Spleen (tissue), 11 donors: ENCODE results near the gene HBG1. TPM values are rescaled to one million over a fixed set of nuclear protein-coding genes. Genes with fewer than 3 reads are reported as not detected.

Experiments used
- DNase-seq: peaks from one replicate; pipeline ENCODE4 v3.0.0-alpha.2; 2020
- H3K27ac ChIP-seq, 8 donors: fragments of 200-600 bp; sonication (generic) in 7 of 8; 1 replicate in 4 of 8; 2 replicates in 4 of 8; pipeline versions ENCODE4 v1.5.0 to v1.8.0; 2016 to 2021; ENCODE audit warnings: inconsistent platforms in 4 of 8, mild to moderate bottlenecking in 4 of 8, moderate library complexity in 1 of 8
- H3K27me3 ChIP-seq, 7 donors: fragments of 200-600 bp; sonication (generic) in 6 of 7; replicated peaks in 1 of 7; 1 replicate in 4 of 7; 2 replicates in 3 of 7; pipeline versions ENCODE4 v1.5.0 to v1.8.0; 2016 to 2021; ENCODE audit warnings: inconsistent platforms in 3 of 7, mild to moderate bottlenecking in 1 of 7
- H3K36me3 ChIP-seq, 6 donors: fragments of 200-600 bp; sonication (generic) in 5 of 6; 1 replicate in 4 of 6; 2 replicates in 2 of 6; pipeline versions ENCODE4 v1.5.0 to v1.8.0; 2016 to 2021; ENCODE audit warnings: inconsistent platforms in 2 of 6
- H3K4me1 ChIP-seq, 6 donors: fragments of 200-600 bp; sonication (generic) in 5 of 6; 1 replicate in 3 of 6; 2 replicates in 3 of 6; pipeline versions ENCODE4 v1.5.0 to v1.8.0; 2016 to 2021; ENCODE audit warnings: inconsistent platforms in 3 of 6
- H3K4me3 ChIP-seq, 8 donors: fragments of 200-600 bp; sonication (generic) in 7 of 8; 1 replicate in 4 of 8; 2 replicates in 4 of 8; pipeline versions ENCODE4 v1.5.0 to v1.8.0; 2016 to 2021; ENCODE audit warnings: inconsistent platforms in 4 of 8, mild to moderate bottlenecking in 4 of 8, moderate library complexity in 2 of 8
- H3K9me3 ChIP-seq, 8 donors: fragments of 200-600 bp; sonication (generic) in 7 of 8; 1 replicate in 4 of 8; 2 replicates in 4 of 8; pipeline versions ENCODE4 v1.5.0 to v1.8.0; 2016 to 2021; ENCODE audit warnings: inconsistent platforms in 4 of 8
- POLR2A ChIP-seq, 3 donors: fragments of 450-650 bp; IDR thresholded peaks; one replicate each; pipeline ENCODE4 v1.5.1; 2017; ENCODE audit warnings: antibody characterized with exemption in 3 of 3, mild to moderate bottlenecking in 1 of 3
- POLR2AphosphoS5 ChIP-seq, 3 donors: sonication (generic); formaldehyde crosslinking; IDR thresholded peaks; one replicate each; pipeline ENCODE4 v1.5.1; 2017; ENCODE audit warnings: antibody characterized with exemption in 3 of 3
- WGBS, 5 donors: extraction: QIAGEN DNeasy Blood & Tissue Kit in 3 of 5; methylation state at CpG; one replicate each; pipeline versions ENCODE4 v1.1.5 to v1.1.7; 2013 to 2018; 5-methylcytosine and 5-hydroxymethylcytosine counted together
- intact Hi-C: fragments of 100-400 bp; cut with DNase I; formaldehyde crosslinking; loops from one replicate; pipeline ENCODE4 v1.15.0; 2023; ENCODE audit warnings: low total_unique reads
- polyA plus RNA-seq, 3 donors: library from polyadenylated mRNA; stranded (reverse); fragments of 200-250 nt; gene quantifications; one replicate each; pipeline ENCODE4 v1.2.1, GENCODE V29; 2013
- total RNA-seq, 7 donors: library from RNA; depleted of rRNA in 3 of 7; stranded (reverse); fragments of >200 nt in 3 of 7; fragmentation: NEBNext Ultra II Directional in 4 of 7; extraction: Animal tissue kit (Norgen Biotek cat#: 25700) in 4 of 7; gene quantifications; one replicate each; pipeline versions ENCODE4 v1.1.0 to v1.2.1, GENCODE V29; 2016 to 2021
- TF ChIP-seq, protein P1 (sequence below), 11 experiments: fragments of 200-600 bp in 7 of 11; fragments of 450-650 bp in 4 of 11; sonication (generic) in 4 of 11; IDR thresholded peaks in 8 of 11; conservative IDR thresholded peaks in 3 of 11; 1 replicate in 7 of 11; 2 replicates in 4 of 11; pipeline versions ENCODE4 v1.4.0 to v1.8.0; 2016 to 2021; ENCODE audit warnings: antibody characterized with exemption in 11 of 11, inconsistent platforms in 4 of 11, mild to moderate bottlenecking in 1 of 11
- donor health status: healthy with polysubstance abuse.
- donor health status: DM: no; HTN: no; CAD: no; lungs with moderate emphysema.
- donor health status: DM: no; HTN: no; CAD: no.
- donor health status: Bipolar disorder and iron deficiency.
- donor health status: healthy.
- donor health status: DM: no; HTN: no; CAD: no.
- donor health status: DM: yes; HTN: yes; CAD: no.

The HBG1 gene
- total and polyA plus RNA-seq, 10 donors: 0.21 to 15.0 (median 1.2) TPM; not detected in 7

DNA sequence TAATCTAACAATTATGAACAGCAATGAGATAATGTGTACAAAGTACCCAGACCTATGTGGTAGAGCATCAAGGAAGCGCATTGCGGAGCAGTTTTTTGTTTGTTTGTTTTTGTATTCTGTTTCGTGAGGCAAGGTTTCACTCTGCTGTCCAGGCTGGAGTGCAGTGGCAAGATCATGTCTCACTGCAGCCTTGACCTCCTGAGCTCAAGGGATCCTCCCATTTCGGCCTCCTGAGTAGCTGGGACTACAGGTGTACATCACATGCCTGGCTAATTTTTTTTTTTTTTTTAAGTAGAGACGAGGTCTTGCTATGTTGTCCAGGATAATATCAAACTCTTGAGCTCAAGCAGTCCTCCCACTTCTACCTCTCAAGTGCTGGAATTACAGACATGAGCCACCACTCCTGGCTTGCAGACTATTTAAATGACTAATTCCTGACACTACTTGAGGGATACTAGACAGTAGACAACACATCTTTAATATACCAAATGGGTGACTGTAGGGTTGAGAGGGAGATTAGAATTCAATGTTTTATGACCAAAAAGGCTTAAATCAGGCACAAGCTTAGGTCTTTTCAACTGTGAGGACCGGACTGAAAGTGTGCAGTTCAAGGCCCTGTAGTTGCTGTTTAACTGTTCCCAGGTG lies 39.4 kb upstream of the HBG1 start:
- intact Hi-C loops: no loop called here
- no peak overlapping the region for H3K27ac ChIP-seq
- TF ChIP-seq POLR2A (IDR thresholded peaks at IDR 0.05) (no peak), POLR2AphosphoS5 (IDR thresholded peaks at IDR 0.05) (no peak)
- TF ChIP-seq, protein P1, sequence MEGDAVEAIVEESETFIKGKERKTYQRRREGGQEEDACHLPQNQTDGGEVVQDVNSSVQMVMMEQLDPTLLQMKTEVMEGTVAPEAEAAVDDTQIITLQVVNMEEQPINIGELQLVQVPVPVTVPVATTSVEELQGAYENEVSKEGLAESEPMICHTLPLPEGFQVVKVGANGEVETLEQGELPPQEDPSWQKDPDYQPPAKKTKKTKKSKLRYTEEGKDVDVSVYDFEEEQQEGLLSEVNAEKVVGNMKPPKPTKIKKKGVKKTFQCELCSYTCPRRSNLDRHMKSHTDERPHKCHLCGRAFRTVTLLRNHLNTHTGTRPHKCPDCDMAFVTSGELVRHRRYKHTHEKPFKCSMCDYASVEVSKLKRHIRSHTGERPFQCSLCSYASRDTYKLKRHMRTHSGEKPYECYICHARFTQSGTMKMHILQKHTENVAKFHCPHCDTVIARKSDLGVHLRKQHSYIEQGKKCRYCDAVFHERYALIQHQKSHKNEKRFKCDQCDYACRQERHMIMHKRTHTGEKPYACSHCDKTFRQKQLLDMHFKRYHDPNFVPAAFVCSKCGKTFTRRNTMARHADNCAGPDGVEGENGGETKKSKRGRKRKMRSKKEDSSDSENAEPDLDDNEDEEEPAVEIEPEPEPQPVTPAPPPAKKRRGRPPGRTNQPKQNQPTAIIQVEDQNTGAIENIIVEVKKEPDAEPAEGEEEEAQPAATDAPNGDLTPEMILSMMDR (IDR thresholded peaks at IDR 0.05 in 8 of 11, conservative IDR thresholded peaks at IDR 0.05 in 3 of 11): no peak
- H3K27me3 ChIP-seq: no peaks in the 10 kb centered on the region
- H3K4me1 ChIP-seq: no peaks in the 10 kb centered on the region
- no peak for DNase-seq
- 71 to 90% (median 84%) methylated on average over 6 of the region's 6 CpGs for WGBS, 5 donors
- no peak overlapping the region for H3K4me3 ChIP-seq
- H3K9me3 ChIP-seq: no peaks in the 10 kb centered on the region
- no peaks in the 10 kb centered on the region for H3K36me3 ChIP-seq

DNA sequence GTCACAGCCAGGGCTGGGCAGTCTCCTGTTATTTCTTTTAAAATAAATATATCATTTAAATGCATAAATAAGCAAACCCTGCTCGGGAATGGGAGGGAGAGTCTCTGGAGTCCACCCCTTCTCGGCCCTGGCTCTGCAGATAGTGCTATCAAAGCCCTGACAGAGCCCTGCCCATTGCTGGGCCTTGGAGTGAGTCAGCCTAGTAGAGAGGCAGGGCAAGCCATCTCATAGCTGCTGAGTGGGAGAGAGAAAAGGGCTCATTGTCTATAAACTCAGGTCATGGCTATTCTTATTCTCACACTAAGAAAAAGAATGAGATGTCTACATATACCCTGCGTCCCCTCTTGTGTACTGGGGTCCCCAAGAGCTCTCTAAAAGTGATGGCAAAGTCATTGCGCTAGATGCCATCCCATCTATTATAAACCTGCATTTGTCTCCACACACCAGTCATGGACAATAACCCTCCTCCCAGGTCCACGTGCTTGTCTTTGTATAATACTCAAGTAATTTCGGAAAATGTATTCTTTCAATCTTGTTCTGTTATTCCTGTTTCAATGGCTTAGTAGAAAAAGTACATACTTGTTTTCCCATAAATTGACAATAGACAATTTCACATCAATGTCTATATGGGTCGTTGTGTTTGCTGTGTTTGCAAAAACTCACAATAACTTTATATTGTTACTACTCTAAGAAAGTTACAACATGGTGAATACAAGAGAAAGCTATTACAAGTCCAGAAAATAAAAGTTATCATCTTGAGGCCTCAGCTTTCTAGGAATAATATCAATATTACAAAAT lies 38.6 kb upstream of the HBG1 start:
- no peak for TF ChIP-seq POLR2A (IDR thresholded peaks at IDR 0.05)
- TF ChIP-seq, protein P1 (IDR thresholded peaks at IDR 0.05 in 8 of 11, conservative IDR thresholded peaks at IDR 0.05 in 3 of 11): no peak
- TF ChIP-seq POLR2AphosphoS5 (IDR thresholded peaks at IDR 0.05): no peak
- H3K36me3 ChIP-seq: no peaks in the 10 kb centered on the region
- 67 to 85% (median 80%) methylated on average over 7 of the region's 7 CpGs for WGBS, 5 donors
- no peak for DNase-seq
- no peak overlapping the region for H3K27ac ChIP-seq
- H3K9me3 ChIP-seq: no peaks in the 10 kb centered on the region
- H3K4me3 ChIP-seq: no peak overlapping the region
- no peaks in the 10 kb centered on the region for H3K27me3 ChIP-seq
- H3K4me1 ChIP-seq: no peaks in the 10 kb centered on the region
- intact Hi-C loops: no loop called here

DNA sequence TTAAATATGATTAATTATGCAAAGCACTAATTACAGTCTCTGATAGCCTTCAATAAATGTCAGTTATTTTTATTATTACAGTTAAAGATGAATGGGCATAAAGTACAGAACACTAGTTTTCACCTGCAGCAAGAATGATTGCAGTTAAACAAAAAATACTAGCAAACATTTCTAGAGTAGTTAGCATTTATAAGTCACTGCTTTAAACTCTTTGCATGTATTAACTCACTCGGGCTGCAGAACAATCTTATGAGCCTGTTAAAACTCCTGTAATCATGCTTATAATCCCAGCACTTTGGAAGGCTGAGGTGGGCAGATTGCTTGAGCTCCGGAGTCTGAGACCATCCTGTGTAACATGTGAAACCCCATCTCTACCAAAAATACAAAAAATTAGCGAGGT lies 37.2 kb upstream of the HBG1 start:
- no peaks in the 10 kb centered on the region for H3K36me3 ChIP-seq
- H3K4me1 ChIP-seq: no peaks in the 10 kb centered on the region
- H3K4me3 ChIP-seq: no peak overlapping the region
- DNase-seq: no peak
- TF ChIP-seq POLR2A (IDR thresholded peaks at IDR 0.05) (no peak), POLR2AphosphoS5 (IDR thresholded peaks at IDR 0.05) (no peak)
- TF ChIP-seq, protein P1 (IDR thresholded peaks at IDR 0.05 in 8 of 11, conservative IDR thresholded peaks at IDR 0.05 in 3 of 11): no peak
- no peaks in the 10 kb centered on the region for H3K9me3 ChIP-seq
- H3K27me3 ChIP-seq: no peaks in the 10 kb centered on the region
- H3K27ac ChIP-seq: no peak overlapping the region
- intact Hi-C loops: no loop called here
- WGBS, 5 donors: 71 to 92% (median 78%) methylated on average over 3 of the region's 3 CpGs

DNA sequence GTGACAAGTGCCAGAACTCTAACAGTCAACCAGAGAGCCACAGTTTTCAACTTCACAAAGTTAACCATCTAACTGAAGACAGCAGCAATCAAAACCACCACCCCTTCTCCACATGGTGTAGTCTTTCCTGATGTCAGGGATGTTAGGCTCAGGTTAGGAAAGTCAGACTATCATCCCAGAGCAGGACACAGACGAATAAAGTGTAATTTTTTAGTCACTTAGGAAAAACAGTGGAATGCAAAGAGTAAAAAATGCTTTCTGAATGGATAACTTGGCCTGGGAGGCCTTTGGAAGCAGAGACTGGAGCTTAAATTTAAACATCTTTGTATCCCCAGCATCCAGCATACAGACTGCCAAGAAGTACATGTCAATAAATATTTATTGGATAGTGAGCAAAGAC lies 36.7 kb upstream of the HBG1 start:
- no peaks in the 10 kb centered on the region for H3K27me3 ChIP-seq
- H3K4me1 ChIP-seq: no peaks in the 10 kb centered on the region
- DNase-seq: no peak
- intact Hi-C loops: no loop called here
- no peaks in the 10 kb centered on the region for H3K36me3 ChIP-seq
- H3K27ac ChIP-seq: no peak overlapping the region
- H3K4me3 ChIP-seq: no peak overlapping the region
- WGBS, 5 donors: 21 to 59% (median 44%) methylated on average over 1 of the region's 1 CpG
- TF ChIP-seq POLR2AphosphoS5 (IDR thresholded peaks at IDR 0.05): no peak
- no peak for TF ChIP-seq POLR2A (IDR thresholded peaks at IDR 0.05)
- TF ChIP-seq, protein P1 (IDR thresholded peaks at IDR 0.05 in 8 of 11, conservative IDR thresholded peaks at IDR 0.05 in 3 of 11): no peak
- no peaks in the 10 kb centered on the region for H3K9me3 ChIP-seq
